Head of caudate nucleus (tissue), 42 donors: ENCODE data around the gene ZBTB4.

Experiments
- DNase-seq, 42 donors: peaks; one replicate each; pipeline versions ENCODE4 v3.0.0 to v3.0.0-alpha.2; 2020 to 2021; ENCODE audit warnings: mixed read lengths in 7 of 42
- intact Hi-C: fragments of 100-400 bp; cut with DNase I; formaldehyde crosslinking; loops from one replicate; pipeline ENCODE4 v1.15.0; 2022

The ZBTB4 gene

DNA sequence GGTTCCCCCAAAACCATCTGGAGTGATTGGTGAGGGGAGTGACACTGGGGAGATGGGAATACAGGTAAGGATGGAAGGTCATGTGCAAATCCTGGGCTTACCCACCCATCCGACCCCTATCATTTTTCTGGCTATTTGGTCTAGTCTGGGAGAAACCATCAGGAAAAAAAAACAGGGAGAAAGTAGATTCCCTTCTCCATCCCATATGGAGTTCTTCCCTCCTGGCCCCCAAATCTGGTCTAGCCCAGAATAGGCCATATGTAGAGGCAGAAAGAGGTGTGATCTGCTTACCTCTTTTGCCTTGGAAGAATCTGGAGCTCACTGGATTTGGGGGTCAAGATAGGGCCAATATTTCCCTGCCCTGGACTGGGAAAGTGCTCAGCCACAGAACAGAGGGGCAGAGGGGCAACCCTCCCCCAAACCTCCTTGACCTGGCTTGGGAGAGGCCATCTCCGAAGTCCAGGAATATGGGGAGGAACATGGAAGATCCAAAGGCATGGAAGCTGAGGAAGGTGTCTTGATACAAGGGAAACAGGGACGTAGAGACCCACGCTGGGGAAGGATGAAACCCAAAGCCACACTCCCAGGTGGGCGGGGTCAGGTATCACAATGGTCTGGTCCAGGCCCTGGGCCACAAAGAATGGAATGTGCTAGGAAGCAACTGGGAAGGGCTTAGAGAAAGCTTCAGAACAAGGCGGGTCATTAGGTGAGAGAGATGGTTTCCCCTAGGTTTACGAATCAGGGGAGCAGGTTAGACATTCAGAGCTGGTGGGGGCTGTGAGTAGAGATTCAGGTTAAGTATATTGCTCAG, 18.4 kb downstream of the ZBTB4 start:
- intact Hi-C loops: no loop called here
- no peak for DNase-seq

DNA sequence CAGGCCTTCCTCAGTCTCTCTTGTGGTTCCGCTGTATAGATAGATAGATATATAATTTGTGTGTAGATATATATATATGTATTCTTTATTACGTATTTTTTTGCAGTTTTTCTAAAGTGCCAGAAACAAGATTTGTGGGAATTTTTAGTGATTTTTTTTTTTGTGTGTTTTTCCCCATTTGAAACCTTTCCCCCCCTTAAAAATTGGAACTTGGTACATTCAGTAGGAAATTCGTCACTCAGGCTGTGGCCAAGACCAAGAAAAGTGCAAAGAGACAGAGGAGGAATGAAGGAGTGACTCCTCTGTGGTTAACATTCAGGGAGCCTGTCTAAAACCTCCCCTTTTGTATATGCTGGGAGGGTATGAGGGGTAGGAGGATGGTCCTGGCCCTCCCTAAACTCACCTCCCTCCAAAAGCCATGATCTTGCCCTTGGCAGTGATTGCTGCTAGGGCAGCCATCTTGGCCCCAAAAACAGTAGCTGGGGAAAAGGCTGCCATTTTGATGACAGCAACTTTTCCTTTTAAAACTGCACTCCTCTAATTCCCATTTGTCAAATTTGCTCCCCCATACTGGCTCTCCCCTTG, 19.4 kb downstream of the ZBTB4 start:
- DNase-seq: no peak
- intact Hi-C loops: no loop called here

- intact Hi-C loops: no loop called here
Observed at GRCh38 chr17:7448461-7448860, 31.0 kb downstream of the ZBTB4 start.

GRCh38 chr17:7445619-7445968, 33.8 kb downstream of the ZBTB4 start:
- intact Hi-C loops: no loop called here
- DNase-seq: no peak

More at GRCh38 chr17:7448461-7448860, 31.0 kb downstream of the ZBTB4 start:
- DNase-seq: no peak

- intact Hi-C loops: no loop called here
- DNase-seq: peak; percentile 64 to 93 (median 83)
Observed at GRCh38 chr17:7444682-7445618, 34.5 kb downstream of the ZBTB4 start, which contains the start of gene CHRNB1. CHRNB1 (plus strand) TSS chr17:7445061; CDS start chr17:7445128, 67 bp downstream.

GRCh38 chr17:7443499-7444485, 35.6 kb downstream of the ZBTB4 start:
- intact Hi-C loops: no loop called here
- no peak for DNase-seq

- DNase-seq: no peak
- intact Hi-C loops: no loop called here
Observed at GRCh38 chr17:7442142-7442541, 37.3 kb downstream of the ZBTB4 start.

- intact Hi-C loops: no loop called here
- DNase-seq: no peak
Observed at GRCh38 chr17:7441266-7441665, 38.2 kb downstream of the ZBTB4 start.

GRCh38 chr17:7440834-7441195, 38.6 kb downstream of the ZBTB4 start:
- intact Hi-C loops: no loop called here
- peak in 10 of 42 donors; percentile 18 to 72 (median 48) for DNase-seq

GRCh38 chr17:7440113-7440833, 39.2 kb downstream of the ZBTB4 start:
- intact Hi-C loops: no loop called here
- peak in 13 of 42 donors; percentile 13 to 64 (median 42) for DNase-seq

DNA sequence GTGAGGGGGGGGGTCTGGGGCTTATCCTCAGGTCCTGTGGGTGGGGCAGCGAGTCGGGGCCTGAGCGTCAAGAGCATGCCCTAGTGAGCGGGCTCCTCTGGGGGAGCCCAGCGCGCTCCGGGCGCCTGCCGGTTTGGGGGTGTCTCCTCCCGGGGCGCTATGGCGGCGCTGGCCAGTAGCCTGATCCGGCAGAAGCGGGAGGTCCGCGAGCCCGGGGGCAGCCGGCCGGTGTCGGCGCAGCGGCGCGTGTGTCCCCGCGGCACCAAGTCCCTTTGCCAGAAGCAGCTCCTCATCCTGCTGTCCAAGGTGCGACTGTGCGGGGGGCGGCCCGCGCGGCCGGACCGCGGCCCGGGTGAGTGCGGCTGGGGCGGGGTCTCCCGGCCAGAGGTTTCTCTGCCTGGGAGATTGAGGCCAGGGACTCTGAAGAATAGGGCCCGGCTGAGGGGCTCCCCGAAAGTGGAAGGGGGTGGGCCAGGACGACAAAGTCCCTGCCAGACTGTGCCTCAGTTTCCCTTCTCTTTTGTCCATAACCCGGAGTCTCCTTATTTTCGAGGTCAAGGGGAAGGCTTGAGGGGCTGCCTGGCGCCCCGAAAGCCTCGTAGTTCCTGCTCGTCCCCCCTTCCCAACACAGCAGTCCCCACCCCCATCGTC, 39.8 kb downstream of the ZBTB4 start, which contains the start of gene FGF11:
Gene FGF11, plus strand, starts transcription at position 51 of the 651 bp plus-strand sequence. Its CDS starts 109 bp downstream, at position 160.
- intact Hi-C loops: loop anchor here (5.0 to 10.0 kb wide), 2 partner anchors 38 to 85 kb away; partner anchors contain the start of genes KCTD11, TMEM95 and ZBTB4
- no peak for DNase-seq

GRCh38 chr17:7438656-7439460, 40.6 kb downstream of the ZBTB4 start:
- intact Hi-C loops: loop anchor here (5.0 to 10.0 kb wide), 2 partner anchors 38 to 84 kb away; partner anchors contain the start of genes KCTD11, TMEM95 and ZBTB4
- no peak for DNase-seq

DNA sequence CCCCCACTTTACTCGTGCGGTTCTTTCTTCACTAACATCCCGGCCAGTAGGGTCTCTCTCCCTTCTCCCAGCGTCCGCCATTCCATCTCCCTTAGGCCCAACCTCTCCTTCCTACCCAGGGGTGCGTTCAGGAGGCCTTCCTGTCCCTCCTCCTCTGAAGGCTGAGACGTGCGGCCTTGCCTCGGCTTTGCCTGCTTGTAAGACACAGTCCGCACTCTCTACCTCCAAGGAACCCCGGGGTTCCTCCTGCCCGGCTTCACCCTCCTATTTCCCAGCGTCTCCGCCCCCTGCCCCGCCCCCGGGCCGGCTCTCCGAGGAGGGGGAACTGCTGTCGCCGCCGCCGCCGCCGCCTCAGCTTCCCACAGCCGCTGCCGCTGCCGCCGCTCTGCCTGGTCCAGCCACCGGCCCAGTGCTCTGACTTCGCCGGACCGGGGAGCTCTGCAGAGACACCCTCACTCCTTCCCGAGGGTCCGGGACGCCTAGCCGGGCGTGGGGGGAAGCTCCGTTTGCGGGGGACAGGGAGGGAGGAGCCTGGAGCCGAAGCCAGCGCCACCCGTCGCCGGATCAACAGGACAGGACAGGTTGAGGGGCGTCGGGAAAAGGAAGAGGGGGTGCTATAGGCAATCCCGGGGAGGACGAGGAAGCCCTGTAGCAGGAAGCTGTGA, 41.3 kb downstream of the ZBTB4 start:
- DNase-seq: peak in 40 of 42 donors; percentile 42 to 84 (median 68)
- intact Hi-C loops: loop anchor here (2.0 to 10.0 kb wide), 3 partner anchors 39 to 123 kb away; partner anchors contain the start of genes KCTD11, SENP3, TMEM95 and ZBTB4

GRCh38 chr17:7437369-7437863, 42.0 kb downstream of the ZBTB4 start:
- DNase-seq: no peak
- intact Hi-C loops: loop anchor here (2.0 to 10.0 kb wide), 3 partner anchors 40 to 123 kb away; partner anchors contain the start of genes KCTD11, SENP3, TMEM95 and ZBTB4
